NCI-H2227 (cell line): ENCODE results near the gene TMEM223.
"Not testable (repeated sequence)": the region's sequence is repeated elsewhere in the genome, so short reads cannot be mapped to it uniquely, and the experiment has no call there.

Source experiments
- DNase-seq: peaks from one replicate; lab custom pipeline; 2025; ENCODE audit not compliant: unreplicated experiment; lab: John Stamatoyannopoulos, UW

The TMEM223 gene, protein sequence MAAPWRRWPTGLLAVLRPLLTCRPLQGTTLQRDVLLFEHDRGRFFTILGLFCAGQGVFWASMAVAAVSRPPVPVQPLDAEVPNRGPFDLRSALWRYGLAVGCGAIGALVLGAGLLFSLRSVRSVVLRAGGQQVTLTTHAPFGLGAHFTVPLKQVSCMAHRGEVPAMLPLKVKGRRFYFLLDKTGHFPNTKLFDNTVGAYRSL

DNA sequence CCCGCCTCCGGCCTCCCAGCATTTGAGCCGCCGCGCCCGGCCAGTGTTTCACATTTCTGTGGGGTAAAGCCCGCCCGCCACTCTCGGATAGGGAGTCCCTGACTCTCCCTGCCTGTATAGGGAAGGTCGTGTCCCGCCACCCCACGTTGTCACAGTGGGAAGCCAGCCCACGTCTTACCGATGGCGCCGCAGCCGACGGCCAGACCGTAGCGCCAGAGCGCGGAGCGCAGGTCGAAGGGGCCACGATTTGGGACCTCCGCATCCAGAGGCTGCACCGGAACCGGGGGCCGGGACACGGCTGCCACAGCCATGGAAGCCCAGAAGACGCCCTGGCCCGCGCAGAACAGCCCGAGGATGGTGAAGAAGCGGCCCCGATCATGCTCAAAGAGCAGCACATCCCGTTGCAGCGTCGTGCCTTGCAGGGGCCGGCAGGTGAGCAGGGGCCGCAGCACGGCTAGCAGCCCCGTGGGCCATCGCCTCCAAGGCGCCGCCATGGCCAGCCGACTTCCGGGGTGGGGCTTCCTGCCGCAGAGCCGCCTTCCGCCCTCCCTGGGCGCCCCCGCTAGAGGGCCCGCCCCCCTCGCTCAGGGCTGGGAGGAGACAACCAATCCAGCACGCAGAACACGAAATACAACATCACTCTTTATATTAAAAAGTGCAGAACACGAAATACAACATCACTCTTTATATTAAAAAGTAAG, at the start of gene TMEM223:
TMEM223 (minus strand) TSS at position 506 of the 701 bp plus-strand sequence; CDS start at position 494, 12 bp downstream.
- DNase-seq, result peak; percentile 93

DNA sequence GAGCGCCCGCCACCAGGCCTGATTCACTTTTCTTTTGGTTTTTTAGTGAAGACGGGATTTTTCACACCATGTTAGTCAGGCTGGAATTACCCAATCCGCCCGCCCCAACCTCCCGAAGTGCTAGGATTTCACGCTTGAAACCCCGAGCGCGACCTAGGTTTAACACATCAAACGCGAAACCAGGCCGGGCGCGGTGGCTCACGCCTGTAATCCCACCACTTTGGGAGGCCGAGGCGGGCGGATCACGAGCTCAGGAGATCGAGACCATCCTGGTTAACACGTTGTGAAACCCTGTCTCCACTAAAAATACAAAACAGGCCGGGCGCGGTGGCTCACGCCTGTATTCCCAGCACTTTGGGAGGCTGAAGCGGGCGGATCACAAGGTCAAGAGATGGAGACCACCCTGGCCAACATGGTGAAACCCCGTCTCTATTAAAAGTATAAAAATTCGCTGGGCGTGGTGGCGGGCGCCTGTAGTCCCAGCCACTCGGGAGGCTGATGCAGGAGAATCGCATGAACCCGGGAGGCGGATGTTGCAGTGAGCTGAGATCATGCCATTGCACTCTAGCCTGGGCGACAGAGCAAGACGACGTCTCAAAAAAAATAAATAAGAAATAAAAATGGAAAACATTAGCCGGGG, 49.0 kb upstream of the TMEM223 start:
- peak; percentile 76 for DNase-seq

DNA sequence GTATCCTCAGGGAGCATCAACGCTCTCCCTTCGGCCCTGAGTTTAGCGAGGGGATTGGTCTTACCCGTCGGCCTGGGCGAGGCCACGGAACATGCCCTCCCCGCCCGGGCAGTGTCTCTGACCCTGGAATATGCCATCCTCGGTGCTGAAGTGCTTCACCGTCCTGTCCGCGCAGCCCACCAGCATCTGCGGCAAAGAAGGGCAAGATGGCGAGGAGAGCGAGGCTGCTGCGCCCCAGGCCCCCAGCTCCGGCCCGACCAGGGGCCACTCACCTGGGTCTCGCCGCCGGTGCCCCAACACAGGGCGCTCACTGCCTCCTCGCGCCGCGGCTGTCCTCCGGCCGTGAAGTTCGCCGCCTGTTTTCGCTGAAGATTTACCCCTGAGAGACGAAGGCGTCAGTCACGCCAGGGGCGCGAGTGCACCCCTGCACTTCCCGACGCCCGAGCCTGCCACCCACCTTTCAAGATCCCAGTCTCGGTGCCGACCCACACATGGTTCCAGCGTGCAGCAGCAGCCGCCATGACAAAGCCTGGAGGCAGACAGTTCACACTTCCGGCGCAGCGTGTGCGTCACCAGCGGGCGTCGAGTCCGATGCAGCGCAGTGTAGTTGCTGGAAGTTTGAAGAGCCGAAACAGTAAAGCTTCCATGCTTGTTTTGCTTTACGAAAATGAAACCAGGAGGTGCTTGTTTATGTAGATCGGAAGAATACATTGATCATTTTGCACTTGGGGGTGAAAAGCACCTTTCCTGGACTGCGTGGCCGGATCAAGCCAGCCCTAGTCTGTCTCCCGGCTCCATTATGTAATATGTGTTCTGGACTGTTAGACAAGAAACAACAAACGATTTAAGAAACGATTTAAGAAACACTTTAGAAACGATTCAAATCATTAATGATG, 47.5 kb upstream of the TMEM223 start, which contains the start of gene WDR74:
WDR74 (minus strand) TSS at position 541 of the 896 bp plus-strand sequence; CDS start at position 521, 20 bp downstream.
- peak; percentile 95 for DNase-seq

DNA sequence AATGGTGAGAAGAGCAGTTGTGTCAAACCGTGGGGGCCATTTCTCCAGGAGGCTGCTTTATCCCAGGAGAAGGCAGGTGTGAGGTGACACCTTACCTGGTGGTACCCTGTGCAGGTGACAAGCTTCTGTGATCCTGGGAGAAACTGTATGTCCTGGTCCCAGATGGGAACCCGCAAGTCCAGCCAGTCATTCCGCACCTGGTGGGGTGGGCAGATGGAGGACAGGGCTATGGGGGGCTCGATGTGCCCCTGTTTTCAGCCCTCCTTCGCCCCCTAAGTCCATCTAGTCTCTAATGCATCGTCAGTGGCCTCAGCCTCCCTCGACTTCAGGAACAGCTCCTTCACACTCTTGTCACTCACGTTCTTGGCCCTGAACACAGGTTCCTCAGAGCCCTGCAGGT, 43.5 kb upstream of the TMEM223 start:
- no peak for DNase-seq

DNA sequence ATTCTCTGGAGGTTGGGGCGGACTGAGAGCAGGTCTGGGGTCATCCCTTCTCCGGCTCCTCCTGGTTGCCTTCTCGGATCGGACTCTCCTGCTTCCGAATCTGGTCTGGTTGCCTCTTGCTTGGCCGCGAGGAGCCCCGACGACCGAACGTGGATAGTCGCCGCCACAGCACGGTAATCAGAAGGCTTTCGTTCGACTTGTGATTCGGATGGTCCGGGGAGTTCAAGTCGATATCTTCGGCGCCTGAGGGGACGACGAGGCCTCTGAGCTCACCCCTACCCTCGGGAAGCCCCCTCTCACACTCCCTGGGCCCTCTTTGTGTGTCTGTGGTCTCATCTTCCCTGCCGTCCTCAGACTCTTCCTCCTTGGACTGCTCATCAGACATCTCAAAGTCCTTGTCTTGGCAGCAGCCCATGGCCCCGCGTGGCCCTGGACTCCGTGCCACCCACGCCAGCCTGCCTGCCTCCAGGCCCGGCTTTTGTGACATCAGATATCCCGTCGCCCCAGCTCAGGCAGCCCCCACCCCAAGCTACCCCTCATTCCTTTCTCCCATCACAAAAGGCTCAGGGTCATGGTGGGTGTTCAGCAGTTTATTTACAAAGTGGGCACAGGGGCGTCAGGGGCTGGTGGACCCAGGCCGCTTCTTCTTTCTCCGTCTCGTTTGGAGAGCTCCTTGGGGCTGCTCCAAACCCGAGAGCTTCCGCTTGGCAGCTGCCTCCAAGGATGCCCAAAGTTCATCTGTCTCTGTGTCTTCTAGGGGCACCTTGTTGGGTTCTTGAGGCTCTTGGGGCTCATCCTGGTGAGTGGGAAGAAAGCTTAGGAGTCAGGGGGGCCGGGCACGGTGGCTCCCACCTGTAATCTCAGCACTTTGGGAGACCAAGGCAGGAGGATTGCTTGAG, 40.8 kb upstream of the TMEM223 start, which contains the start of gene TEX54:
TEX54 (minus strand) TSS at position 506 of the 899 bp plus-strand sequence.
- peak; percentile 59 for DNase-seq

DNA sequence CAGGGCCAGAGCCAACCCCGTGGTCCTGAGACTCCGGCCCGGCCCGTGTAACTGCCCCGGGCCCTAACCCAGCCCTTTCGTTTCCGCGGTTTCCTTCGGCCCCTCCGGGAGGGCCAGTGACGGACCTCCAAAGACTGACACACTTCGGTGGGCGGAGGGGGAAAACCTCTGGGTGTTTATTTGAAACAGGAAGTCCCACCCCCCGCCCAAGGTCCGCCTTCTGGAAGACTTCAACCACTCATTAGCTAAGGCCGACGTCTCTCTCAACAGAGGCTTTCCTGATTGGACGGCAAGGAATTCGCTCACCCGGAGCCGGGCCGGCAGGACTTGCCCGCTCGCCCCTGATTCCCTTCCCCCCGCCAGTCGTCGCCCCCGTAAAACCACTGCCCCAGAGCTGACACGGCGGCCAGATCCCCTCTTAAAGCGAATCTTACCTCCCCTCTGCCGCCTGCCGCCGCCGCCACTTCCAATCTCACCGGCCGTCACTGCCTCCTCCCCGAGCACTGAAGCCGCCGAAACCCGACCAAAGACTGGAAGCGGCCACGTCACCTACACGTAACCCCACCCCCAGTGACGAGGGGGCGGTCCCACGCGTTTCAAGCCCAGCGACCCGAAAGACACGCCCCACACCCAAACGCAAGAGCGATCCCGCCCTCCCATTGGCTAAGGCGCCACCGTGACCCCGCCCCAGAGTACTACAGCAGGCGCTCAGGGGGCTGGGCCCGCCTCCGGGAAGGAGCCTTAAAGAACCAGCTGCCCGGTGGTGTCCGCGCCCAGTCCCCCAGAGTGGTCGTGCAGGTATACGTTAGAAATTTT, 39.9 kb upstream of the TMEM223 start, which contains the start of gene STX5:
STX5 (minus strand) TSS at position 532 of the 816 bp plus-strand sequence. CDS start 808 bp downstream, outside the sequence.
- peak; percentile 99 for DNase-seq

DNA sequence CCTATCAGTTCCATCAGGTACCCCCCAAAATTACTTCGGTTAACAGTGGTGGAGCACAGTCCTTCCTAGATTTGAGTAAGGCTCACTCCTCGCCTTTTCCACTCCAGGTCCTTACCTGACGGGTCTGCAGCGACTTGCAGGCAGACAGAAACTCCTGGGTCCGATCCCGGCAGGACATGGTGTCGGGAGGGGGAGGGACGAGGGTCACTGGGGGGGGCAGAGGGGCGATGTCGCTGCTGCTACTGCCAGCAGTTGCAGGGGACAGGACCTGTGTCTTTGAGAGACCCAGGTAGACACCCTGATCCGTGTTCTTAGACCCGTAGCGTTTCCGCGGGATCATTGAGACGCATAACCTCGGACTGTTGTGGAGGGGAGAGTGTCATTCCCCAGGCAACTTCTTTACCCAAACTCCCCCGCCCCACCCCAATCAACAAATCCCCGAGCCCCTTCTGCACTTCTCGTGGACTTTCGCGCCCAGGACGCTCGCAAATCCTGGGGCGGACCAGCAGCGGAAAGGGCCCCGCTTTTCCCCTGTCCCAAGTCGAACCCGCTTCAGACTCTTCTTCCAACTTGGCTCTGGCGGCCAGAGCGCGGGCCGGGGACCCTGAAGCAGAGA, 39.2 kb upstream of the TMEM223 start:
- peak; percentile 84 for DNase-seq

DNA sequence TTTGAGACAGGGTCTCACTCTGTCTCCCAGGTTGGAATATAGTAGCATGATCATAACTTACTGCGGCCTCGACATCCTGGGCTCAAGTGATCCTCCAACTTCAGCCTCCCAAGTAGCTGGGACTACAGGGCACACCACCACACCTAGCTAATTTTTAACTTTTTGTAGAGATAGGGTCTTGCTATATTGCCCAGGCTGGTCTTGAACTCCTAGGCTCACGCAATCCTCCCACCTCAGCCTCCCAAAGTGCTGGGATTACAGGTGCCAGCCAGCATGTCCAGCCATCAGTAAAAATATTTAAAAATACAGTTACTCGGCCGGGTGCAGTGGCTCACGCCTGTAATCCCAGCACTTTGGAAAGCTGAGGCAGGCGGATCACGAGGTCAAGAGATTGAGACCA, 36.3 kb upstream of the TMEM223 start:
- DNase-seq, result not testable (repeated sequence)

DNA sequence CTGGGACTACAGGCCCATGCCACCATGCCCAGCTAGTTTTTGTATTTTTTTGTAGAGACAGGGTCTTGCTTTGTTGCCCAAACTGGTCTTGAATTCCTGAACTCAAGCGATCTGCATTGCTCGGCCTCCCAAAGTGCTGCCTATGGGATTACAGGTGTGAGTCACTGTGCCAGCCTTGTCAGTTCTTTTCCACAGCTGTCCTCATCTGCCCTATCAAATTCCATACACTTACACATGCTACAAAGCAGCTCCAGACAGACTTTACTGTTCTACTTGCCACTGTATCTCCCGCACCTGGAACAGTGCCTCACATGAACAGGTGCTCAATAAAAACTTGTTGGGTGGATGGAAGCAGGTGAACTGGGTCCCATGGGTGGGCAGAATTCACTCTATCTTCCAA, 31.9 kb upstream of the TMEM223 start:
- no peak for DNase-seq

DNA sequence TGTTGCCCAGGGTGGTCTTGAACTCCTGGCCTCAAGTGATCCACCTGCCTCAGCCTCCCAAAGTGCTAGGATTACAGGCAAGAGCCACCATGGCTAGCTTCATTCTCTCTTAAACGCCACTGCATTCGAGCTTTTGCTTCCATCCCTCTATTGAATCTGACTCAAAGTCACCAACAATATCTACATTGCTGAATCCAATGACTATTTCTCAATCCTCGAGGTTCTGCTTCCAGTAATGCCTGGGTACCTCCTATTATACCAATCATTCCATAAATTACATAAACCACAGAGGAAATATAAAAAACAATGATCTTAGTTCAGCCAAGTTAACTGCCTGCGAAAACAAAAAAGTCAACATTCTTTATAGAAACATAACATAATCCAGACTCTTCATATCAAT, 25.3 kb upstream of the TMEM223 start:
- DNase-seq, result no peak

DNA sequence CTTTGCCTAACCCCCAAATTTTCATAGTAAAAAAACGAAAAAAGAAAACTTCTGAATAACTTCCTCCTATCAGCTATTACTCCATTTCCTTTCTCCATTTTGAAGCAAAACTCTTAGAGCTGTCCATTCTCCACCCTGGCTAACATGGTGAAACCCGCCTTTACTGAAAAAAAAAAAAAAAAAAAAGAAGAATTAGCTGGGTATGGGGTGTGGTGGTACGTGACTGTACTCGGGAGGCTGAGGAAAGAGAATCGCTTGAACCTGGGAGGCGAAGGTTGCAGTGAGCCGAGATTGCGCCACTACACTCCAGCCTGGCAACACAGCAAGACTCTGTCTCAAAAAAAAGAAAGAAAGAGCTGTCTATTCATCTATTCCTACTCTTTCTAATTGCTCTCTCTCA, 24.8 kb upstream of the TMEM223 start:
- no peak for DNase-seq

DNA sequence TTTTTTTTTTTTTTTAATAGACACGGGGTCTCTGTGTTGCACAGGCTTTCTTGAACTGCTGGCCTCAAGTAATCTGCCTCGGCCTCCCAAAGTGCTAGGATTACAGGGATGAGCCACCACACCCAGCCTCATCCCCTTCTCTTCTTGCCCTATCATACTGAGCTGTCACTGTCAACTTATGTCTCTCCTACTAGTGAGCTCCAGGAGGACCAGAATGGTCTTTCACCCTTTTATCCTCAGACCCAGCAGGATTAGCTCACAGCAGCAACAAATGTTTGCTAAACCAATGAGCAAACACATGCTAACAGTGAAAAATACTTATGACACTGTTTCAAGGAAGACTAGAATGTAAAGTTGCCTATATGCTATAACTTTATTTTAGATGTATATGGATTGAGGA, 19.9 kb upstream of the TMEM223 start:
- DNase-seq, result no peak

DNA sequence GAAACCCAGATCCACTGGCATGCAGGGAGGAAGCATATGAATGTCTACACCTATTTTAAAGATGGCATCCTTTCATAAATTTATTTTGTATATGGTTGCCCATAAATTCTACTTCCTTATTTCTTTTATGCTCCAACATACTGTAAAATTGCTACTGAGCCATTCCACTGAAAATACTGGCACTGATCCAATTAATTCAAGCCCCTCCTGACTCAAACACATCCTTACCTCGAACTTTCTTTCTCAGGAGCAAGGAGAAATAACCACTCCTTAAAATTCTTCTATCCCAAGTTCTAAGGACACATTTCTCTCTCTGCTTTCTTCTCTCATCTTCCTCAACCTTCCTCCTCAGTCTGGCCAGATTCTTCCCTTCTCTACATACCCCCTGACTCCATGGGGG, 18.9 kb upstream of the TMEM223 start:
- DNase-seq, result no peak

DNA sequence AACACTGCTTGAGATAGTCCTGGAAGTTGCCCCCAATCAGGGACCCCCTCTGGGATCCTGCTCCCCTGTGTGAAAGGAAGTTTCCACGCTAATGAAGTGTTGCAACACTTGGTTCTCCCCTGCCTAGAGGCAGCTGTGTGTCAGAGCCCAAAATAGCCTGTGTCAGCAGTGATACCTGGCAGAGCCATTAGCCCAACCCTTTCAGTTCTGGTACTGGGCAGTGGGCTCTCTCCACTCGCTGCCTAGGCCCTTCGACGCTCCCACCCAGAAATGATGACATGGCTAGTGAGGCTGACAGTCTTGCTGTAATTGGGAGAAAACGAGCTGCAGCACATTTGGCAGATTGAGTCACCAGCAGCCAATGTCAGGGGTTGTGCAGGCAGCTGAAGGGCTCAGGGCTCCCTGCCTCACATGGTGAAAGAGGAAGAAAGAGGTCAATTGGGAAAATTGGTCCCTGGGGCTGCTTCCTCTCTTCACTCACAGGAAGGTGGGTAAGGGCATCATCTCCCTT, 14.9 kb upstream of the TMEM223 start:
- no peak for DNase-seq

DNA sequence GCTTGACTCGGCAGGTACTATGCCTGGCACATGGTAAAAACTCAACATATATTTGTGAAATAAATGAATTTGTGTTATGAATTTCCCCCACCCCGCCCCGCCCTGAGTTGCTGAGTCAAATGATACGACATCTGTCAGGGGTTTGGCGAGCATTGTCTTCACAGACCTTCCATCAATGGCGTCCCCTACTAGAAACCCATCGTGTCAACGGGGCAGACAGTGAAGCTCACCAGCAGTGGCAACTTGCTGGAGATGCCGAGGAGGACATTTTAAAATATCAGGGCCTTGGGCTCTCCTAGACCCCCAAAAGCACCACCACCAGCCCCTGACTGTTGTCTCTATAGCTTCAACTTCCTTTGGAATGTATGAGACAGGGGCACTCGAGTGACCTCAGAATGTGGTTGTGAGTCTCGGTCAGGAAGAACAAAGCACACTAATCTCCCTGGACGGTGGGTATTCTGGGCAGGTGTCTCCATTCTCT, 14.2 kb upstream of the TMEM223 start:
- peak; percentile 59 for DNase-seq

DNA sequence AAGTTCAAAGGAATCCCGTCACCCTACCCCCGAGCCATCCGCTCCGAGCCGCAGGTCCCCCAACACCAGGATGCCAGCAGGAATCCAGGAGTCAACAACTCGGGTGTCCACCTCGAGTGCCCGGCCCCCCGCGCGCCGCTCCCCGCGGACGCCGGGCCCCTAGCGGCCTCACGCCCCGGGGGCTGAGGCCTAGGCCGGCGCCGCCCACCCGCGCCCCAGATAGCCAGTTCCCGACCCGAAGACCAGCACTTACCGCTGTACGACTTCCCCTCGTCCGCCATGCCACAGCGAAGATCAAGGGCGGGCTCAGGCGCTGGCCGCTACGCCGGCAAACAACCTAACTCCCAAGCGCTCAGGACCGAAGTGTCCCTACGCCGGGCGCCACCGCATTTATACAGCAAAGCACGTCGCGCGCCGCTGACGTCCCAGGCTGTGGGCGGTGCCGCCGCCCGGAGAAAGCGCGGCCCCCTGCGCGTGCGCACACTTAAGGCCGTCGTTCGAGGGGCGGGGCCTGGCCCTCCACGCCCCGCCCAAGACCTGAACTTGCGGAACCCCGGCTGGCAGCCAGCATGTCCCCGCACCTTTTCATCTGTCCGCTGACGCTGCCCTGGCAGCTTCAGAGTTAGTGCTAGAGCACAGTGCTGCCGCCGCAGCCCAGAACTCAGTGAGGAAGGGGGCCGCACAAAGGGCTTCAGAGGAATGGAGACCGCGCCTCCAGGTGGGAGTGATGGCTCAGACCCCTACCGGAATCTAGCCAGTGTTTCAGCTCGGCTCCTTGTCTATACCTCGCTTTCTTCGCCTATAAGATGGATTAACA, 13.5 kb upstream of the TMEM223 start, which contains the start of gene NXF1:
NXF1 (minus strand) TSS at position 365 of the 817 bp plus-strand sequence; CDS start at position 281, 84 bp downstream.
- DNase-seq, result peak; percentile 98
